Ammon's horn (tissue), 1 donor: Measurements from ENCODE around the gene OR2W1.

Experiments
- DNase-seq: peaks from one replicate; pipeline ENCODE4 v3.0.0-alpha.2; 2016; ENCODE audit warnings: low spot score

Gene OR2W1

GRCh38 chr6:29045075-29045474 is at the start of gene OR2W1:
OR2W1 (minus strand) TSS chr6:29045175; CDS start chr6:29045175, 0 bp downstream.
- DNase-seq: no peak

GRCh38 chr6:29092957-29093356 is 48.0 kb upstream of the OR2W1 start:
- no peak for DNase-seq

GRCh38 chr6:29087213-29087612 is 42.2 kb upstream of the OR2W1 start, which contains the start of gene OR2B3:
OR2B3 (minus strand) TSS chr6:29087313; CDS start chr6:29087248, 65 bp downstream.
- DNase-seq: no peak

- no peak for DNase-seq
These were observed 37.5 kb upstream of the OR2W1 start for GRCh38 chr6:29082457-29082856.

- no peak for DNase-seq
These were observed 36.3 kb upstream of the OR2W1 start for GRCh38 chr6:29081312-29081711.

GRCh38 chr6:29079203-29079602 is 34.2 kb upstream of the OR2W1 start:
- no peak for DNase-seq

- DNase-seq: no peak
These were observed 27.1 kb upstream of the OR2W1 start for GRCh38 chr6:29071831-29072723.

- DNase-seq: no peak
These were observed 6.7 kb upstream of the OR2W1 start for GRCh38 chr6:29051680-29052079.

- no peak for DNase-seq
These were observed 9.0 kb downstream of the OR2W1 start for GRCh38 chr6:29035951-29036350.

- DNase-seq: no peak
These were observed 16.2 kb downstream of the OR2W1 start for GRCh38 chr6:29028821-29029220.

- no peak for DNase-seq
These were observed 18.9 kb downstream of the OR2W1 start for GRCh38 chr6:29025927-29026585.

GRCh38 chr6:29021434-29021833 is 23.5 kb downstream of the OR2W1 start:
- DNase-seq: no peak

GRCh38 chr6:29019629-29020028 is 25.3 kb downstream of the OR2W1 start:
- DNase-seq: no peak

GRCh38 chr6:29017428-29017802 is 27.6 kb downstream of the OR2W1 start:
- DNase-seq: no peak

- peak; percentile 81 for DNase-seq
These were observed 28.2 kb downstream of the OR2W1 start for GRCh38 chr6:29016559-29017427.

- DNase-seq: no peak
These were observed 30.0 kb downstream of the OR2W1 start for GRCh38 chr6:29014729-29015608.

GRCh38 chr6:29011276-29011734 is 33.7 kb downstream of the OR2W1 start:
- DNase-seq: peak; percentile 68

- DNase-seq: no peak
These were observed 35.6 kb downstream of the OR2W1 start for GRCh38 chr6:29009358-29009757.

- no peak for DNase-seq
These were observed 36.9 kb downstream of the OR2W1 start for GRCh38 chr6:29008089-29008488.

GRCh38 chr6:29005183-29005885 is 39.6 kb downstream of the OR2W1 start, which contains the start of gene ZNF311:
ZNF311 (minus strand) TSS chr6:29005315; CDS start chr6:29003954, 1,361 bp downstream.
- DNase-seq: peak; percentile 76
